Measurements from ENCODE around the gene LGSN.

The LGSN gene

GRCh38 chr6:63261820-63262219 is 58.0 kb downstream of the LGSN start:
- peak overlapping the region; percentile 21 for H3K4me2 ChIP-seq (ENCODE audit: low read length)
- no peak overlapping the region for H3K9ac ChIP-seq (ENCODE audit: low read length)
- TF ChIP-seq CTCF (IDR thresholded peaks at IDR 0.05; ENCODE audit: low read depth, low read length): no peak
- TF ChIP-seq EZH2phosphoT487 (IDR thresholded peaks at IDR 0.05; ENCODE audit: low read depth): no peak
- H3K27me3 ChIP-seq (ENCODE audit: low read depth, low read length): no peaks in the 10 kb centered on the region
- H3K9me3 ChIP-seq (ENCODE audit: insufficient read depth, low read length): no peaks in the 10 kb centered on the region
- no peaks in the 10 kb centered on the region for H3K36me3 ChIP-seq (replicated peaks; ENCODE audit: low read depth, low read length)
- H3K4me3 ChIP-seq (ENCODE audit: low read length): no peak overlapping the region
- H2AFZ ChIP-seq (ENCODE audit: low read depth, low read length): no peak overlapping the region
- no peaks in the 10 kb centered on the region for H3K79me2 ChIP-seq (ENCODE audit: low read length)
- peaks cover 12% of the 10 kb centered on the region for H3K4me1 ChIP-seq (ENCODE audit: low read length)
- no peak overlapping the region for H3K27ac ChIP-seq (ENCODE audit: low read length)
- no peaks in the 10 kb centered on the region for H4K20me1 ChIP-seq (ENCODE audit: insufficient read depth, low read length)

- no peak overlapping the region for H3K27ac ChIP-seq (ENCODE audit: low read length)
- TF ChIP-seq CTCF (IDR thresholded peaks at IDR 0.05; ENCODE audit: low read depth, low read length): no peak
- TF ChIP-seq EZH2phosphoT487 (IDR thresholded peaks at IDR 0.05; ENCODE audit: low read depth): no peak
Observed at GRCh38 chr6:63259153-63259552, 60.6 kb downstream of the LGSN start.

GRCh38 chr6:63249875-63250482 is 69.8 kb downstream of the LGSN start:
- Histone ChIP-seq H3K4me3 (ENCODE audit: low read length) (no peak overlapping the region), H3K27ac (ENCODE audit: low read length) (no peak overlapping the region)
- no peak for TF ChIP-seq CTCF (IDR thresholded peaks at IDR 0.05; ENCODE audit: low read depth, low read length)
- TF ChIP-seq EZH2phosphoT487 (IDR thresholded peaks at IDR 0.05; ENCODE audit: low read depth): no peak

More at GRCh38 chr6:63259153-63259552, 60.6 kb downstream of the LGSN start:
- Histone ChIP-seq H3K4me1 (ENCODE audit: low read length) (peaks cover 12% of the 10 kb centered on the region), H3K4me2 (ENCODE audit: low read length) (no peak overlapping the region), H4K20me1 (ENCODE audit: insufficient read depth, low read length) (no peaks in the 10 kb centered on the region), H3K27me3 (ENCODE audit: low read depth, low read length) (no peaks in the 10 kb centered on the region), H3K9me3 (ENCODE audit: insufficient read depth, low read length) (no peaks in the 10 kb centered on the region), H3K4me3 (ENCODE audit: low read length) (no peak overlapping the region), H2AFZ (ENCODE audit: low read depth, low read length) (no peak overlapping the region), H3K79me2 (ENCODE audit: low read length) (no peaks in the 10 kb centered on the region), H3K9ac (ENCODE audit: low read length) (no peak overlapping the region), H3K36me3 (replicated peaks; ENCODE audit: low read depth, low read length) (no peaks in the 10 kb centered on the region)

GRCh38 chr6:63246581-63246980 is 73.2 kb downstream of the LGSN start:
- no peak overlapping the region for H2AFZ ChIP-seq (ENCODE audit: low read depth, low read length)
- H3K27ac ChIP-seq (ENCODE audit: low read length): no peak overlapping the region
- H3K4me3 ChIP-seq (ENCODE audit: low read length): no peak overlapping the region
- TF ChIP-seq EZH2phosphoT487 (IDR thresholded peaks at IDR 0.05; ENCODE audit: low read depth) (no peak), CTCF (IDR thresholded peaks at IDR 0.05; ENCODE audit: low read depth, low read length) (no peak)
- H3K4me2 ChIP-seq (ENCODE audit: low read length): no peak overlapping the region
- no peaks in the 10 kb centered on the region for H3K9me3 ChIP-seq (ENCODE audit: insufficient read depth, low read length)
- no peaks in the 10 kb centered on the region for H3K36me3 ChIP-seq (replicated peaks; ENCODE audit: low read depth, low read length)
- no peaks in the 10 kb centered on the region for H4K20me1 ChIP-seq (ENCODE audit: insufficient read depth, low read length)
- H3K27me3 ChIP-seq (ENCODE audit: low read depth, low read length): no peaks in the 10 kb centered on the region
- H3K4me1 ChIP-seq (ENCODE audit: low read length): no peaks in the 10 kb centered on the region
- H3K9ac ChIP-seq (ENCODE audit: low read length): no peak overlapping the region
- no peaks in the 10 kb centered on the region for H3K79me2 ChIP-seq (ENCODE audit: low read length)

More at GRCh38 chr6:63249875-63250482, 69.8 kb downstream of the LGSN start:
- Histone ChIP-seq H3K27me3 (ENCODE audit: low read depth, low read length) (no peaks in the 10 kb centered on the region), H3K36me3 (replicated peaks; ENCODE audit: low read depth, low read length) (no peaks in the 10 kb centered on the region), H2AFZ (ENCODE audit: low read depth, low read length) (no peak overlapping the region), H3K4me1 (ENCODE audit: low read length) (no peaks in the 10 kb centered on the region), H3K4me2 (ENCODE audit: low read length) (no peak overlapping the region), H3K9ac (ENCODE audit: low read length) (no peak overlapping the region), H3K9me3 (ENCODE audit: insufficient read depth, low read length) (no peaks in the 10 kb centered on the region), H4K20me1 (ENCODE audit: insufficient read depth, low read length) (no peaks in the 10 kb centered on the region), H3K79me2 (ENCODE audit: low read length) (no peaks in the 10 kb centered on the region)
